PFSK-1 (cell line): ENCODE data around the gene PUM2.

Experiments used
- FOXP2 ChIP-seq: optimal IDR thresholded peaks from 2 replicates; pipeline ENCODE3; 2011; ENCODE audit warnings: borderline replicate concordance, control low read depth, inconsistent platforms; ENCODE audit not compliant: insufficient read depth; ENCODE audit errors: extremely low read length, extremely low read depth
- POLR2AphosphoS5 ChIP-seq: IDR thresholded peaks from 2 replicates; pipeline ENCODE4 v1.6.1; 2012; ENCODE audit warnings: low read depth, mild to moderate bottlenecking, control low read depth, low read length, moderate library complexity
- REST ChIP-seq, 2 experiments: IDR thresholded peaks; 2 replicates each; pipeline versions ENCODE4 v1.6.1 to v1.8.0; 2011 to 2012; ENCODE audit warnings: low read depth in 2 of 2, low read length in 2 of 2, control low read depth in 1 of 2, inconsistent platforms in 1 of 2, mild to moderate bottlenecking in 1 of 2, moderate library complexity in 1 of 2; ENCODE audit not compliant: insufficient read depth in 1 of 2
- SIN3A ChIP-seq: IDR thresholded peaks from 2 replicates; pipeline ENCODE4 v1.6.1; 2012; ENCODE audit warnings: mild to moderate bottlenecking, low read length, moderate library complexity, borderline replicate concordance; ENCODE audit not compliant: insufficient read depth
- TAF1 ChIP-seq: IDR thresholded peaks from 2 replicates; pipeline ENCODE4 v1.6.1; 2012; ENCODE audit warnings: low read length, control low read depth, borderline replicate concordance; ENCODE audit not compliant: insufficient read depth

GRCh38 chr2:20384953-20385352 lies 34.3 kb upstream of the PUM2 start:
- TF ChIP-seq REST (IDR thresholded peaks at IDR 0.05; ENCODE audit: insufficient read depth in 1 of 2, low read depth in 2 of 2, low read length in 2 of 2) (no peak), SIN3A (no peak), POLR2AphosphoS5 (no peak), TAF1 (no peak), FOXP2 (no peak)
